ELF-1 (cell line): ENCODE measurements around the gene LIPI.
"Not testable (repeated sequence)": the region's sequence is repeated elsewhere in the genome, so short reads cannot be mapped to it uniquely, and the experiment has no call there.

Experiments
- DNase-seq: peaks from one replicate; pipeline ENCODE4 v3.0.0-alpha.2; 2016; ENCODE audit warnings: low read depth, low spot score

Gene LIPI

DNA sequence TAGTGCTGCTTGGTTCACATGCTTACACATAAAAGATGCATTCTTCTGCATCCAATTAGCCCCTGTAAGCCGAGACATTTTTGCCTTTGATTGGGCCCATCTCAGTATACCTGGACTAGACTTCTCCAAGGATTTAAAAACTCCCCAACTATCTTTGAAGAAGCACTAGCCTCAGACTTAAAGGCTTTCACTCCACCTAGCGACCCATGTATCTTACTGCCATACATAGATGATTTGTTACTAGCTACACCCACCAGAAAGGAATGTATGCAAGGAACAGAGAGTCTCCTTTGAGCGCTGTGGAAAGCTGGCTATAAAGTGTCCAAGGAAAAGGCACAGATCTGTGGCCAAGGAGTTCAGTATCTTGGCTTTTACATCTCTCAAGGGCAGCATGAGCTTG lies 91.7 kb downstream of the LIPI start:
- no peak for DNase-seq

DNA sequence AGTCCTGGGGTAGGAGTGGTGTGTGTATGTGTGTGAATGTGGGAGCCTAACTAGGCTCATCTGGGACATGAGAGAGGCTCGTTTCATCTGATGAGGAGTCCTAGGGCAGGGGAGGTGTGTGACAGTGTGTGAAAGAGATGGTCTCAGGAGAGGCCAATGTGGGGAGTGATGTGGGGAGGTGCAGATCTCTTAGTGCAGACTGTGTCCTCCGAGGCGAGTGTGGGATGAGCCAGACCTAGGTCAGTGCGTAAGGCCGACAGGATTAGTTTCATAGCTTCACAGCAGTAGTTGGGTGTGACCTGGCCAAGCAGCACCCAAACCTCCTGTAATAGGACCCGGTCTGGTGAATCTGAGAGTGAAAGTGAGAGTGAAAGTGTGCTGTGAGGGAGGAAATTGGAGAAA lies 94.7 kb downstream of the LIPI start:
- no peak for DNase-seq

DNA sequence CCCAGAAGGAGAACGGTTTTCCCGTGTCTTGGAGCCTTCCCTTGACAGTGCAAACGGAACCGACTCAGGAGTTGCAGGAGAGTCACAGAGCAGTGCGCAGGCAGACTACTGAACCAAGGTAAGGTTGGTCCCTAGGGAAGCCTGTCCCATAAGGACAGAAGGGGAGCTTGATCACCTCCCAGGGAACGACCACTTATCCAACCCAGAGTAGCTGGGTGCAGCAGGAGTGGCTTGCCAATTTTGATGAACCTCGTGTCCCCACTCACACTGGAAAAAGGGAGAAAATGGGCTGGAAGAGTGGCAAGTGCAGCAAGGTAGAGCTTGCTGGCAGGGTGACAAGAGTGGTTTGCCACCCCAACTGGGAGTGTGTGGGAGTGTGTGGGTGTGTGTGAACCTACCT lies 95.1 kb downstream of the LIPI start:
- DNase-seq = no peak

DNA sequence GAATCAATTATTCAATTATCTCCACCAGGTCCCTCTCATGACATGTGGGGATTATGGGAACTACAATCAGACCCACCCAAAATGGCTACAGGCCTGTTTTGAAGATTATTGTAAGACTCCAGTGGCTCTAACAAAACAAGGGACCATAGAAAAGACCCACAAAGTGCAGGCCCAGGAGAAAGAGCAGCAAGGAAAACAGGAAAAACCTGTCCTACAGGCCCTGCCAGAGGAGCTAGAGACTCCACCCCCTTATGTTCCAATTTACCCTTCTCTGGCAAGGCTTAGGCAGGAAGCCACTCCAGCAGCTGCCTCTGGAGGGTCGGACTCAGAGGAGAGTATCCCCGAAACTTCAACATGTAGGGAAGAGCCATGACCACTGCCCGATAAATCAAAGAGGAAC lies 96.5 kb downstream of the LIPI start:
- peak; percentile 90 for DNase-seq

DNA sequence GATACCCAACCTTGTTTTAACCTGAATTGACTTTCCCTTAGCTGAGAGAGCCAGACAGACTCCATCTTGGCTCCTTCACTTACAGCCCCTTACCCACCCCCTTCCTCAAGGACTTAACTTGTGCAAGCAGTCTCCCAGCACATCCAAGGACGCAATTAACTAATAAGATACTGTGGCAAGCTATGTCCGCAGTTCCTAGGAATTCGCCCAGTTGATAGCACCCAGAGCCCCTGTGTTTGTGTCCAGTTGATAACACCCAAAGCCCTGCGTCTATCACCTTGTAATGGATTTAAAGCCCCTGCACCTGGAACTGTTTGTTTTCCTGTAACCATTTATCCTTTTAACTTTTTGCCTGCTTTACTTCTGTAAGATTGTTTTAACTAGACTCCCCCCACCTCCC lies 106.2 kb downstream of the LIPI start:
- not testable (repeated sequence) for DNase-seq

DNA sequence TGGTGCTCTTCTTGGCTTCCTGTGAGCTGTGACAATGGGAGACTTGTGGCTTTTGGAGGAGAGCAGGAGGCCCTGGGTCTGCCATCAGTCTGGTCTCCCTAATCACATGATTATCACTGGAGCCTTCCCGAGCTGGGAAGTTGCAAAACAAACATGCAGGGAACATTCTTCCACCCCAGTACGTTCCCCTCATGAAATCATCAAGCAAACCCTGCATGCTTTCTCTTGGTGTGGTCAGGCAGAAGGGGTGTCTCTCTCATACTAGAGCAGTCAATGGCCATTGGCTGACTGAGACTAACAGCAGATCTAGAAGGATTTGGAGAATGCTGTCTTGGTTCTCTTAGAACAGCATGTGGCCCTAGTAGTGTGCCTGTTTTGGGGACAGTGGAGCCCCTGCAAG lies 111.2 kb downstream of the LIPI start:
- DNase-seq = no peak

DNA sequence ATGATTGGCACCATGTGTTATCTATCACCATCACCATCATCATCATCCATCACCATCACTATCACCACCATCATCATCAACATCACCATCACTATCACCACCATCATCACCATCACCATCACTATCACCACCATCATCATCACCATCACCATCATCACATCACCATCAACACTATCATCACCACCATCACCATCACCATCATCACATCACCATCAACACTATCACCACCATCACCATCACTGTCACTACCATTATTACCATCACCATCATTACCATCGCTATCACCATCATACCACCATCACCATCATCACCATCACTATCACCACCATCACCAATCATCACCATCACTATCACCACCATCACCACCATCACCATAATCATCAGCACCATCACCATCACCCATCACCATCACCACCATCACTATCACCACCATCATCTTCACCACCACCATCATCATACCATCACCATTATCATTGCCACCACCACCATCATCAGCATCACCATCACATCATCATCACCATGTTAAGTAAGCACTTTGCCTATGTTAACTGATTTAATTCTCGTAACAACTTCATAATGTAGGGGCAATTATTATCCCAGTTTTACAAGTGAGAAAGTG lies 112.8 kb downstream of the LIPI start:
- no peak for DNase-seq

DNA sequence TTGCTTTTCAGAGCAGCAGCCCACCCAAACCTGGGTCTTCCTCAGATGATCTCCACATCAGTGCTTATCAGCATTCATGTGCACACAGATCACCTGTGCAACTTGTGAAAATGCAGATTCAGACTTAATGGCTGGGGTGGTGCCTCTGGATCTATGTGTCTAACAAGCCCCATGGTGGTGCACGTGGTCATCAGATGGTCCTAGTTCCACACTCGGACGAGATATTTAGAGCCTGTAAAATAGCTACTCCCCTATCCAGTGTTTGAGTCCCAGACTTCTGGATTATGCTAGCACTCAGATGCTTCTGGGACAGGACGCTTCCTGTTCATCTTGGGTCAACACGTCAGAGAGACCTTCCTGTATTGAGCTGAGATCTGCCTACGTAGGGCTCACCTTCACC lies 114.2 kb downstream of the LIPI start:
- no peak for DNase-seq

DNA sequence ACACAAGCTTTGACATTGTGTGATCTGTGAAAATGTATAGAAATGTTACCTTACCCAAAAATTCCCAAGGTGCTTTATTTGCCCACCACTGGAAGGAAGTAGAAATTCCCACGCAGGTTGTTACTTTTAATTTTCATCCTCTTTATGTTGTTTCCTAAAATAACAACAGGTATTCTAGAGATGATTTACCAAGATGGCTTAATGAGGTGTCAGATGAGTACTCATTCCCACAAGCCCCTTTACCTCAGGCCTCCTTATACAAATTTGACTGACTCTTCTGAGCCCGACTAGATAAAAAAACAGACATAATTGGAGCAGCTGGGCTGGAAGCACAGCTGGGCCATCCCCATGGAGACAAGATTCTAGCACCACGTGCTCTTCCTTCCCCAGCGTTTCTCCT lies 114.6 kb downstream of the LIPI start:
- DNase-seq = no peak

DNA sequence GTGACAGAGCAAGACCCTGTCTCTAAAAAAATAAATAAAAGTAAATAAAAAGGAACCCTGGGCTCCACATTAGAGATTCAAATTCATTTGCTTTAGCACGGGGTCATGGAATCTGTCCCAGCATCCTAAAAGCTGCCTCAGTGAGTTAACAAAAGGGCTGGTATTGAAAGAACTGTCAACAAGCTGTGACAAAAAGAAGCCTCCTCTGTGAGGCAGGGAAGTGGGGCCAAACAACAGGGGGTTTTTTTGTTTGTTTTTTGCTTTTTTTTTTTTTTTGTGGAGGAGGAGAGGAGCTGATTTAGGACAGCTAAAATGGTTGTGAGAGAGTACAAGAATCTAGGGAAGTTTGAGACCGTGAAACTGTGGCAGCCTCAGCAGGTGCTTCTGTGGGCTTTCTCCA lies 115.7 kb downstream of the LIPI start:
- peak; percentile 46 for DNase-seq

DNA sequence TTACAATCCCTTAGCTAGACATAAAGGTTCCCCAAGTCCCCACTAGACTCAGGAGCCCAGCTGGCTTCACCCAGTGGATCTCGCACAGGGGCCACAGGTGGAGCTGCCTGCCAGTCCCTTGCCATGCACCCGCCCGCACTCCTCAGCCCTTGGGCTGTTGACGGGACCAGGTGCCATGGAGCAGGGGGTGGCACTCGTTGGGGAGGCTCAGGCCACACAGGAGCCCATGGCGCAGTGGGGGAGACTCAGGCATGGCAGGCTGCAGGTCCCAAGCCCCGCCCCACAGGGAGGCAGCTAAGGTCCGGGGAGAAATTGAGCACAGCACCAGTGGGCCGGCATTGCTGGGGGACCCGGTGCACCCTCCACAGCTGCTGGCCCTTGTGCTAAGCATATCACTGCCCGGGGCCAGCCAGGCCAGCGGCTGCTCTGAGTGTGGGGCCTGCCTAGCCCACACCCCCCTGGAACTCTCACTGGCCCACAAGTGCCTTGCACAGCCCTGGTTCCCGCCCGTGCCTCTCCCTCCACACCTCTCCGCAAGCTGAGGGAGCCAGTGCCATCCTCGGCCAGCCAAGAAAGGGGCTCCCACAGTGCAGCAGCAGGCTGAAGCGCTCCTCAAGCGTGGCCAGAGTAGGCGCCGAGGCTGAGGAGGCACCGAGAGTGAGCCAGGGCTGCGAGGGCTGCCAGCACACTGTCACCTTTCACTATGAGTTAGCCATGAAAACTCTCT lies 117.8 kb downstream of the LIPI start:
- DNase-seq = no peak

DNA sequence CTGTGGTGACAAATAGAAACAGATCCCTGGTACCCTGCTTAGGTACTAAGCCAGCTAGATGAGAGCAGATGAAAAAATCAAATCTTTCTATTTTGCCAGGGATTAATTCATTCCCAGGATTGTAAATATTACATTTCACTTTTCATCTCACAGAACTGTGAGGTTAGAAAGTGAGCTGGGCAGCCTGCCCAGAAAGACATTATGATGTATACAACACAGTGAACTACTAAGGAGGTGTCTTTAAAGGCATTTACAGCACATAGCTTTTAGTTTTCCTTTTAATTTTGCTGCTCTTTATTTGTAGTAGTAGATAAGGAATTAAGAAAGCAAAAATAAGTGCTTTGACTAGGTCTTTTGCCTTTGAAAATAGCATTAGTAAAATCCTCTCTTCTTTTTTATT lies 120.6 kb downstream of the LIPI start:
- not testable (repeated sequence) for DNase-seq

DNA sequence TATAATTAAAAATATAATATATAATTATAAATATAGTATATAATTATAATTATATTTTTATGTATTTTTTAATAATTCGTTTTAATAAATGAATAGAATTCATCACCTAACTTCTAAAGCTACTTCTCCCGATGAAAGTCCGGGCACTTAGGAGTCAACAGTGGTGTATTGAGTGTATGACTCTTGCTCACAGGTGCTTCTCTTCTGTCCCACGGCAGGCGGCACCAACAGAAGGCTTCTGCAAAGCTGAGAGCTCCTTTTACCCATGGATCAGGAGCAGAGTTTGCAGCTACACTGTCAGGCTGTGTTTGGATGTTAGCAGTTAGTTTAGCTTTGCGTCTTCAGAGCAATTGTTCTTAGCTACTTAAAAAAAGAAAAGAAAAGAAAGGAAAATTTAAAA lies 122.4 kb downstream of the LIPI start:
- DNase-seq = no peak

DNA sequence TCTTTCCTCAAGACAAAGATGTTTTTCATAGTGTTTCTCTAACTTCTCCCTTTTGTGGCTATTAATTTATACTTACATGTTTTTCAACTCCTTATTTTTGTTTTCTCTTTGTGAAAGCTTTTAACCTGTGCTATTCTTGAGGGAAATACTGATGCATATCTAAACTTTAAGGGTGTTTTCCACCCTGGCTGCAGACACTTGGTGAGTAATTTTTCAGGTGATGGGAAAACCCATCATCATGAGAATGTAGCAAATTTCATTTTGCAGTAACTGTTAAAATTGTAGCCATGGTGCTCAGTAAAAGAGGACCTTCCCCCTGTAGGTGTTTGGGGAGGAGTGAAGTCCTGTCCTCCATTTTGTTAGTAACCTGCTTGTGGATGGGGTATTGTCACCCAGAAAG lies 124.2 kb downstream of the LIPI start:
- no peak for DNase-seq

DNA sequence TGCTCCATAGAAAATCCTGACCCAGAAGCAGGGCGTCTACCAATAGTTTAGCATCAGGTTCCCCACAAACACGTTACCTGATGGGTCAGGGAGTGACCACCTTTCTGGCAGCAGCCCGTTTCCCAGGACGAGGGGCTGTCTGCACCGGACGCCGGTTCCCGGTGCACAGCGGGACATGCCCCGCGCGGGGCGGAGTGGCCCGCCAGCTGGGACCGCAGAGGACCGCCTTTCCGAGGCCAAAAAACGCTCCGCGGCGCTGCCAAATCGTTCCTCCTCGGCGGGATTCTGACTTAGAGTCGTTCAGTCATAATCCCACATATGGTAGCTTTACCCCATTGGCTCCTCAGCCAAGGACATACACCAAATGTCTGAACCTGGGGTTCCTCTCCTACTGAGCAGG lies 126.1 kb downstream of the LIPI start:
- no peak for DNase-seq

DNA sequence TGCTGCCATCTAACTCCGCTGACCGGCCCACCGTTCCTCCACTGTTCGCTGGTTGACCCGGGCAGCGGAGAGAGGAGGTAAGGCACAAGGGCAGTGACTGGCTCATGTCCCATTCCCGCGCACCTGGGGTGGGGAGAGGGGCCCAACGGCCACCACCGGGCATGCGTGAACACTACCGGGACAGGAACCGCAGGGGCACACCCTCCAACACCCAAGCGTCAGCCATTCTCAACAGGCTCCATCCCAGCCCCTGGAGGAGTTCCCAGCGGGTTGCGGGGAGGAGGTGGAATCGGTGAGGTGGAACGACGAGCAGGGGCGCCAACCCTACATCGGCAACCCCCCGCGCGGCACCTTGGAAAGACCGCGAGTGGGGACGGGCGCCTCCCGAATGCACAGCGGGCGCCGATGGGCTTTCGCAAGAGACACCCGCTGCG lies 126.7 kb downstream of the LIPI start:
- DNase-seq = no peak

DNA sequence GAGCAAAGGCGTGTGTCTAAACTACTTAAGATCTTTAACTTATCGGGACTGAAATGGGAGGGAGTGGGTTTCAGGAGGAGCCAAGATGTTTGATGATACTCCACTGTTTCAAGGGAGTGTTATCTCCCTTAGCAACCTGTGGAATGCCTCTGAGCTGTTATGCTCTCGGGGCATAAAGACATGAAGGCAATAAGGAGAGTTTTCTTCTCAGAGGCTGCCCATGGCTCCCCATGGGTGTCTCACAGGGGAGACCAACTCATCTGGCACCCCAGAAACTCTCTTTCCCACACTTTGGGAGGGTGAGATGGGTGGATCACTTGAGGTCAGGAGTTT lies 130.0 kb downstream of the LIPI start:
- no peak for DNase-seq

DNA sequence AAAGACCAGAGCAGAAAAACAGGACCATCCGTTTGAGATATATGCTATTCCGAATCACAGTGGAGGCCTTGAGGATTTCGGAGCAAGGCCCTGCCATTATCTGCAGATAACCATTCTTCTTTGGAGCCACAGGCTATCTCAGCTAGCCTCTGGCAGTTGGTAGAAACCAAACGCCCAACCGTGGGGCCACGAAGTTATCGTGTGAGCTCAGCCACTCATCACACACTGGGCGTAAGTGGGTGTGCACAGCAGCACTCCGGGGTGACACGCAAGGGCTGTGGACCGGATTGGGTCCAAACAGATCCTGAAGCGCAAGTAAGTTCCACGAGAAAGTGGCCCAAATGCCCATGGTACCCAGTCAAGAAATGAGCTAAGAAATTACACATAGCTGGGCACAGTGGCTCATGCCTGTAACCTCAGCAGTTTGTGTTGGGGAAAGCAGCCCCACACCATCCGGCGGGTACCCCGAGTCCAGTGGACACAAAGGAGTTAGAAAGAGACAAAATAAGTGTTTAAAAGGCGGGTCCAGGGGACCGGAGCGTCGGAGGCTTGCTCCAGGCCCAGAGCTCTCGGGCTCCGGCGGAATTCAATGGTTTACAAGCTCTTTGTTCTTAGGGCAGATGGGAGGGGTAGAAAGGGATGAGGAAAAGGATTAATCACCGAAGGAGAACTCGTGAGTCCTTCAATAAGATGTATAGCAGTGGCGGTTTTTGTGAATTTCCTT lies 130.6 kb downstream of the LIPI start:
- DNase-seq = peak; percentile 23

DNA sequence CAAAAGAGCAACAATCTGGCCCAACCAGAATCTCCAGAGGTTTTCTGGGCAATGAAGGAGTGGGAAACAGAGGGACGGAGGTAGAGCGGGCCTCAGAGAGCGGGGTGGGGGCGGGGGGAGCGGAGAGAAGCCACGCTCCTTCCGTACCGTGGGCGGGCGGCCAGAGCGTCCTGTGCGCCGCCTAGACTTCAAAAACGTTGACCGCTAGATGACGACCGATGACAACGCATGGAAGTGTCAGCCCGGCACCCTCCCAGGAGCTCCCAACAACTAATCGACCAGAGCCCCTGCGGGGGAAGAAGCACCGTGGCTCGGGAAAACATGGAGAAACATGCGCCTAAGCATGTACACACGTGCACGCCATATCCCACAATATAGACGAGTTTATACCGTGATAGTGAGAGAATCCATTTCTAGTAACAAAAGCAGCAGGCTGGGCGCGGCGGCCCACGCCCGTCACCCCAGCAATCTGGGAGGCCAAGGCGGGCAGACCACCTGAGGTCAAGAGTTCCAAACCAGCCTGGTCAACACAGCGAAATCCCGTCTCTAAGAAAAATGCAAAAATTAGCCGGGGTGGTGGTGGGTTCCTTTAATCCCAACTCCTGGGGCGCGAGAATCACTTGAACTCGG lies 131.9 kb downstream of the LIPI start:
- DNase-seq = no peak

DNA sequence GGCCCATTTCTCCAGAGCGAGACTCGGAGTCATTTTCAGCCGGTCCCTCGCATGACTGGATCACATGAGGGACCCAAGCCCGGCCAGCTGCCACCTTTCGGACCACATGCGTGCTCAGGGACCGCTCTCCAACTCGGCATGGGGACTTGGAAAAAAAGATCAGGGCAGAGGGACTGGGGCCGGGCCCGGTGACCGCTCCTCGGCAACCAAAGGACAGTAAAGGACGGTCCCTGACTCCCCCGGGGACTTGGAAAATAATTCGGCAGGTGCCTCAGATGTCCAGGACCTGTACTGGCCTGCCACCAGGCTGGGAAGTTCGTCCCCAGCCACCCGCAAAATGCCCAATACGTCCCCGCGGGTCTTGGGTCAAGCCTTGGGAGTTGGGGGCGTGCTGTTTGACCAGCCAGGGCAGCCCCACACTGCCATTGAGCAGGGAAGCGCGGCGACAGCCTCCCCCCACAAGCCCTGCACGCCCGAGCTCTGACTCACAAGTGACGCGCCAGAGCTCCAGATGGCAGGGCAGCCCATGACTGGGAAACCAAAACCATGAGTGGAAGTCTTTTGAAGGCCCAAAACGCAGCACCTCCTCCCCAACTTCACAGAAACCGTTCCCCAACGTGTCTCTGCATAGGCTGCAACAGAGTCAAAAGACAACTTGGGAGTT lies 134.5 kb downstream of the LIPI start:
- no peak for DNase-seq

DNA sequence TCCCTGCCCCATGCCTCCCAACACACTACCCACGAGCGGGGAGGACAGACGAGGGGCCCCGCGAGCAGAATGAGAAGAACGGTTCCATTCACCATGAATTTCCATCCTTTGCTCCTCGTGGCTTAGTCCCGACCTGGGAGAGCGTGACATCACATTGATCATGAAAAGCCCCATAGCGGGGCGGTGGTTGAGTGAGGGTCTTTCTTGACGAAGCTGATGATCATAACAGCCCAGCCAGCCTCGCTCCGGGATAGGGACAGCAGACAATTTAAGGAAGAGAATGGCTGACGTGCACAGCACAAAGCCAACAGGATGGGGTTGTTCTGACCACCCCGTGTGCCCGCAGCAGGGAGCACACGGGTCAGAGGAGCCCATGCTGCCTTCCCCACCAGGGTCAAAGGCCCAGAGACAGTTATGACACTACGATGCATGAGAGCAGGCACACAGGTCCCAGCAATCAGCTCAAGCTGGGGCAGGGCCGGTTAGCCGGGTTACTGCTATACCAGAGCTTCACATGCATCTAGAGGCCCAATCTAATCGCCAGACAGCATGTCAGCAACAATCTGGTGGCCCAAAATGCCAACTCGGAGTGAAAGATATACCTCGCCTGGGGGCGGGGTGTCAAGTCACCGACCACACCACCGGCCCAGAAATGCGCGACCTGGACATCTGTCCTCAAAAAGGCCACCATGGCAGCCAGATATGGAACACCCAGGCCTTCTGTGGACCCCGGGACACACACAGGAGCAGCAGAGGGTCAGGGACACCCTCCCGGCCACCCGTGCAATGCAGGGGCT lies 135.2 kb downstream of the LIPI start:
- no peak for DNase-seq
